ENCODE data around the gene GYG2. TPM values are rescaled to one million over a fixed set of nuclear protein-coding genes. Genes with fewer than 3 reads are reported as not detected.

The GYG2 gene
- polyA plus RNA-seq, 1 donor from 2014 or later: 6.3 TPM

DNA sequence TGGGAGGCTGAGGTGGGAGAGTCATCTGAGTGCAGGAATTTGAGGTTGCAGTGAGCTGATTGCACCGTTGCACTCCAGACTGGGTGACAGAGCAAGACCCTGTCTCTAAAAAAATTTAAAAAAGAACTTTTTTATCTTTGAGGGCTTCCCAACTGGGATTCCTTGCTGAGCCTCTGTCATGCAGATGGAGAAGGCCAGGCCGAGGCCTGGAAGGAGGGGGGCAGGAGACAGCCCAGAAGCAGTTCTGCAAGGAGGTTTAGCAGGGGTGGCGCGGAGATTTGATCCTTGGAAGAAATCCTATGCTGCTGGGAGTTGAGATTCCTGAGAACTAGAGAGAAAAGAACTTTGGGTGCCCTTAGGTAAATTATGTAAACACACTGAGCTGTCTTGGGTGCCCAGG, 102.9 kb downstream of the GYG2 start:
- no peaks in the 10 kb centered on the region for H4K20me1 ChIP-seq (ENCODE audit: insufficient read depth)
- H3K9me2 ChIP-seq (ENCODE audit: insufficient read depth, low read length): no peaks in the 10 kb centered on the region
- TF ChIP-seq TAF1 (IDR thresholded peaks at IDR 0.05; ENCODE audit: low read depth): no peak
- TF ChIP-seq MXI1 (conservative IDR thresholded peaks at IDR 0.05; ENCODE audit: poor library complexity, severe bottlenecking): no peak
- no peak for TF ChIP-seq POLR2AphosphoS5 (IDR thresholded peaks at IDR 0.05)
- no peak for TF ChIP-seq EP300 (conservative IDR thresholded peaks at IDR 0.05; ENCODE audit: poor library complexity, severe bottlenecking)
- TF ChIP-seq EZH2 (IDR thresholded peaks at IDR 0.05; ENCODE audit: borderline replicate concordance, insufficient read depth, low read length, poor library complexity, severe bottlenecking): no peak
- no peak for TF ChIP-seq RAD21 (conservative IDR thresholded peaks at IDR 0.05)
- H3F3A ChIP-seq (ENCODE audit: insufficient read depth, low read length, poor library complexity, severe bottlenecking): no peaks in the 10 kb centered on the region
- no peak overlapping the region for H3K4me2 ChIP-seq (ENCODE audit: low read length)
- no peaks in the 10 kb centered on the region for H3K27me3 ChIP-seq (ENCODE audit: insufficient read depth, low read depth, low read length)
- H3K27ac ChIP-seq (ENCODE audit: low read length): no peak overlapping the region
- no peak overlapping the region for H3K9ac ChIP-seq (ENCODE audit: low read length)
- no peaks in the 10 kb centered on the region for H3K79me2 ChIP-seq (replicated peaks; ENCODE audit: insufficient read depth, low read length)
- H2AFZ ChIP-seq (ENCODE audit: low read depth, low read length): no peak overlapping the region
- H3K9me3 ChIP-seq (ENCODE audit: low read length): no peaks in the 10 kb centered on the region
- no peak overlapping the region for H3K4me3 ChIP-seq (ENCODE audit: low read length)
- H3K36me3 ChIP-seq (ENCODE audit: insufficient read depth, low read length): no peaks in the 10 kb centered on the region

Other genes starting within 250 kb of the GYG2 start
- 6.6 and 11.0 TPM in 2 replicates for gene CD99, start 137.6 kb upstream of the GYG2 start, polyA plus RNA-seq
- gene XG, start 76.9 kb upstream of the GYG2 start, polyA plus RNA-seq: 0.37 and 0.42 TPM in 2 replicates
- gene ARSD, start 100.4 kb downstream of the GYG2 start, polyA plus RNA-seq: 4.7 and 5.1 TPM in 2 replicates
- gene ARSH, start 177.6 kb downstream of the GYG2 start, polyA plus RNA-seq: not detected in 2 replicates
- gene ARSF, start 212.5 kb downstream of the GYG2 start, polyA plus RNA-seq: not detected in 2 replicates

All from neural cell (in vitro differentiated cells).